ENCODE measurements around the gene SLC12A2.

The SLC12A2 gene

GRCh38 chr5:128212191-128212806, 128.7 kb downstream of the SLC12A2 start:
- Mint-ChIP-seq H3K9me3 (no peaks in the 10 kb centered on the region), H3K4me3 (no peak overlapping the region), H3K27ac (no peak overlapping the region), H3K27me3 (peaks cover 2% of the 10 kb centered on the region), H3K36me3 (ENCODE audit: low read depth) (no peaks in the 10 kb centered on the region), H3K4me1 (ENCODE audit: low read depth) (peaks cover 2% of the 10 kb centered on the region)
- no peak for DNase-seq

- no peaks in the 10 kb centered on the region for H3K9me3 Mint-ChIP-seq
- DNase-seq: no peak
- H3K27me3 Mint-ChIP-seq: peaks cover 2% of the 10 kb centered on the region
Measured at GRCh38 chr5:128213340-128213739, 129.8 kb downstream of the SLC12A2 start.

GRCh38 chr5:128213833-128214232, 130.3 kb downstream of the SLC12A2 start:
- peaks cover 2% of the 10 kb centered on the region for H3K4me1 Mint-ChIP-seq (ENCODE audit: low read depth)
- H3K4me3 Mint-ChIP-seq: no peak overlapping the region

More at GRCh38 chr5:128213340-128213739, 129.8 kb downstream of the SLC12A2 start:
- no peaks in the 10 kb centered on the region for H3K36me3 Mint-ChIP-seq (ENCODE audit: low read depth)
- H3K4me3 Mint-ChIP-seq: no peak overlapping the region
- no peak overlapping the region for H3K27ac Mint-ChIP-seq
- H3K4me1 Mint-ChIP-seq (ENCODE audit: low read depth): peaks cover 2% of the 10 kb centered on the region

GRCh38 chr5:128216285-128216684, 132.7 kb downstream of the SLC12A2 start:
- Mint-ChIP-seq H3K27ac (no peak overlapping the region), H3K4me3 (no peak overlapping the region), H3K27me3 (peaks cover 9% of the 10 kb centered on the region), H3K36me3 (ENCODE audit: low read depth) (no peaks in the 10 kb centered on the region), H3K4me1 (ENCODE audit: low read depth) (peaks cover 2% of the 10 kb centered on the region), H3K9me3 (no peaks in the 10 kb centered on the region)
- no peak for DNase-seq

More at GRCh38 chr5:128213833-128214232, 130.3 kb downstream of the SLC12A2 start:
- Mint-ChIP-seq H3K36me3 (ENCODE audit: low read depth) (no peaks in the 10 kb centered on the region), H3K27me3 (peaks cover 2% of the 10 kb centered on the region), H3K27ac (no peak overlapping the region), H3K9me3 (no peaks in the 10 kb centered on the region)
- no peak for DNase-seq

- no peak overlapping the region for H3K4me3 Mint-ChIP-seq
- DNase-seq: no peak
- H3K27ac Mint-ChIP-seq: no peak overlapping the region
- no peaks in the 10 kb centered on the region for H3K36me3 Mint-ChIP-seq (ENCODE audit: low read depth)
- peaks cover 9% of the 10 kb centered on the region for H3K27me3 Mint-ChIP-seq
- H3K4me1 Mint-ChIP-seq (ENCODE audit: low read depth): peaks cover 2% of the 10 kb centered on the region
- H3K9me3 Mint-ChIP-seq: no peaks in the 10 kb centered on the region
Measured at GRCh38 chr5:128216860-128217531, 133.4 kb downstream of the SLC12A2 start.

- H3K27ac Mint-ChIP-seq: no peak overlapping the region
- H3K27me3 Mint-ChIP-seq: peaks cover 7% of the 10 kb centered on the region
Measured at GRCh38 chr5:128220841-128221240, 137.3 kb downstream of the SLC12A2 start.

GRCh38 chr5:128224336-128224735, 140.8 kb downstream of the SLC12A2 start:
- DNase-seq: no peak
- Mint-ChIP-seq H3K4me3 (no peak overlapping the region), H3K27me3 (peaks cover 7% of the 10 kb centered on the region), H3K36me3 (ENCODE audit: low read depth) (no peaks in the 10 kb centered on the region), H3K9me3 (no peaks in the 10 kb centered on the region), H3K4me1 (ENCODE audit: low read depth) (peaks cover 2% of the 10 kb centered on the region), H3K27ac (no peak overlapping the region)

More at GRCh38 chr5:128220841-128221240, 137.3 kb downstream of the SLC12A2 start:
- no peak for DNase-seq
- Mint-ChIP-seq H3K4me1 (ENCODE audit: low read depth) (no peaks in the 10 kb centered on the region), H3K36me3 (ENCODE audit: low read depth) (no peaks in the 10 kb centered on the region), H3K9me3 (no peaks in the 10 kb centered on the region), H3K4me3 (no peak overlapping the region)

GRCh38 chr5:128225245-128226030, 141.9 kb downstream of the SLC12A2 start:
- H3K36me3 Mint-ChIP-seq (ENCODE audit: low read depth): no peaks in the 10 kb centered on the region
- DNase-seq: no peak
- H3K4me3 Mint-ChIP-seq: no peak overlapping the region
- H3K4me1 Mint-ChIP-seq (ENCODE audit: low read depth): peaks cover 2% of the 10 kb centered on the region
- peaks cover 6% of the 10 kb centered on the region for H3K27me3 Mint-ChIP-seq
- no peaks in the 10 kb centered on the region for H3K9me3 Mint-ChIP-seq
- H3K27ac Mint-ChIP-seq: no peak overlapping the region

GRCh38 chr5:128228008-128228407, 144.4 kb downstream of the SLC12A2 start:
- DNase-seq: no peak
- Mint-ChIP-seq H3K27ac (no peak overlapping the region), H3K27me3 (no peaks in the 10 kb centered on the region), H3K4me1 (ENCODE audit: low read depth) (peaks cover 2% of the 10 kb centered on the region), H3K4me3 (no peak overlapping the region), H3K36me3 (ENCODE audit: low read depth) (no peaks in the 10 kb centered on the region), H3K9me3 (no peaks in the 10 kb centered on the region)

- no peak overlapping the region for H3K27ac Mint-ChIP-seq
- no peaks in the 10 kb centered on the region for H3K36me3 Mint-ChIP-seq (ENCODE audit: low read depth)
- H3K27me3 Mint-ChIP-seq: no peaks in the 10 kb centered on the region
- H3K9me3 Mint-ChIP-seq: no peaks in the 10 kb centered on the region
- no peak overlapping the region for H3K4me3 Mint-ChIP-seq
- no peak for DNase-seq
- peaks cover 2% of the 10 kb centered on the region for H3K4me1 Mint-ChIP-seq (ENCODE audit: low read depth)
Measured at GRCh38 chr5:128228521-128228920, 145.0 kb downstream of the SLC12A2 start.

- H3K27ac Mint-ChIP-seq: no peak overlapping the region
- no peak for DNase-seq
- H3K36me3 Mint-ChIP-seq (ENCODE audit: low read depth): no peaks in the 10 kb centered on the region
- no peaks in the 10 kb centered on the region for H3K9me3 Mint-ChIP-seq
- H3K27me3 Mint-ChIP-seq: peaks cover 33% of the 10 kb centered on the region
- H3K4me1 Mint-ChIP-seq (ENCODE audit: low read depth): no peaks in the 10 kb centered on the region
- H3K4me3 Mint-ChIP-seq: no peak overlapping the region
Measured at GRCh38 chr5:128234928-128235641, 151.5 kb downstream of the SLC12A2 start.

GRCh38 chr5:128236334-128236733, 152.8 kb downstream of the SLC12A2 start:
- Mint-ChIP-seq H3K27ac (no peak overlapping the region), H3K27me3 (peaks cover 33% of the 10 kb centered on the region), H3K9me3 (no peaks in the 10 kb centered on the region), H3K36me3 (ENCODE audit: low read depth) (no peaks in the 10 kb centered on the region), H3K4me1 (ENCODE audit: low read depth) (no peaks in the 10 kb centered on the region), H3K4me3 (no peak overlapping the region)
- DNase-seq: no peak

GRCh38 chr5:128237000-128237399, 153.4 kb downstream of the SLC12A2 start:
- Mint-ChIP-seq H3K36me3 (ENCODE audit: low read depth) (no peaks in the 10 kb centered on the region), H3K9me3 (no peaks in the 10 kb centered on the region), H3K27ac (no peak overlapping the region), H3K4me1 (ENCODE audit: low read depth) (no peaks in the 10 kb centered on the region), H3K27me3 (peaks cover 33% of the 10 kb centered on the region), H3K4me3 (no peak overlapping the region)
- DNase-seq: no peak

- H3K9me3 Mint-ChIP-seq: no peaks in the 10 kb centered on the region
- no peaks in the 10 kb centered on the region for H3K36me3 Mint-ChIP-seq (ENCODE audit: low read depth)
- no peak overlapping the region for H3K27ac Mint-ChIP-seq
- no peak for DNase-seq
- no peaks in the 10 kb centered on the region for H3K4me1 Mint-ChIP-seq (ENCODE audit: low read depth)
- no peak overlapping the region for H3K4me3 Mint-ChIP-seq
- H3K27me3 Mint-ChIP-seq: peaks cover 33% of the 10 kb centered on the region
Measured at GRCh38 chr5:128237546-128237945, 154.0 kb downstream of the SLC12A2 start.
